Upper lobe of left lung (tissue), 4 donors: ENCODE data around the gene ZCWPW2.

Source experiments
- CTCF ChIP-seq, 6 experiments: fragments of 450-650 bp in 4 of 6; fragments of 200-600 bp in 2 of 6; sonication (generic) in 2 of 6; IDR thresholded peaks; one replicate each; pipeline ENCODE4 v1.5.1; 2016 to 2019; ENCODE audit warnings: antibody characterized with exemption in 6 of 6
- EP300 ChIP-seq, 4 donors: sonication (generic); formaldehyde crosslinking; IDR thresholded peaks; one replicate each; pipeline ENCODE4 v1.5.1; 2017; ENCODE audit warnings: antibody characterized with exemption in 4 of 4, control low read depth in 2 of 4
- POLR2A ChIP-seq, 4 donors: fragments of 450-650 bp; IDR thresholded peaks; one replicate each; pipeline ENCODE4 v1.5.1; 2016 to 2017; ENCODE audit warnings: antibody characterized with exemption in 4 of 4, mild to moderate bottlenecking in 2 of 4

- TF ChIP-seq CTCF (IDR thresholded peaks at IDR 0.05): peak; percentile 22 to 60 (median 36)
- TF ChIP-seq POLR2A (IDR thresholded peaks at IDR 0.05): no peak
- TF ChIP-seq EP300 (IDR thresholded peaks at IDR 0.05): no peak
These were observed 31.0 kb upstream of the ZCWPW2 start for GRCh38 chr3:28317438-28318022.
